ENCODE measurements around the gene VEPH1.
"Not testable (repeated sequence)": the region's sequence is repeated elsewhere in the genome, so short reads cannot be mapped to it uniquely, and the experiment has no call there.

Gene VEPH1

GRCh38 chr3:157335233-157336076, 167.8 kb downstream of the VEPH1 start:
- no peak for DNase-seq

- no peak for DNase-seq
Measured at GRCh38 chr3:157333551-157333991, 169.6 kb downstream of the VEPH1 start.

- DNase-seq: no peak
Measured at GRCh38 chr3:157330206-157330605, 173.0 kb downstream of the VEPH1 start.

GRCh38 chr3:157329551-157329950, 173.7 kb downstream of the VEPH1 start:
- DNase-seq: no peak

- DNase-seq: no peak
Measured at GRCh38 chr3:157327837-157328236, 175.4 kb downstream of the VEPH1 start.

GRCh38 chr3:157327018-157327417, 176.2 kb downstream of the VEPH1 start:
- no peak for DNase-seq

- not testable (repeated sequence) for DNase-seq
Measured at GRCh38 chr3:157324869-157325268, 178.3 kb downstream of the VEPH1 start.

- no peak for DNase-seq
Measured at GRCh38 chr3:157323360-157323759, 179.9 kb downstream of the VEPH1 start.

- no peak for DNase-seq
Measured at GRCh38 chr3:157319672-157320071, 183.5 kb downstream of the VEPH1 start.

GRCh38 chr3:157318639-157319288, 184.5 kb downstream of the VEPH1 start:
- no peak for DNase-seq

- no peak for DNase-seq
Measured at GRCh38 chr3:157317895-157318294, 185.3 kb downstream of the VEPH1 start.

- DNase-seq: no peak
Measured at GRCh38 chr3:157313186-157313585, 190.0 kb downstream of the VEPH1 start.

- DNase-seq: no peak
Measured at GRCh38 chr3:157312376-157312745, 190.9 kb downstream of the VEPH1 start.

- no peak for DNase-seq
Measured at GRCh38 chr3:157311633-157312375, 191.4 kb downstream of the VEPH1 start.

GRCh38 chr3:157310329-157311052, 192.7 kb downstream of the VEPH1 start:
- DNase-seq: no peak

- no peak for DNase-seq
Measured at GRCh38 chr3:157306502-157306901, 196.7 kb downstream of the VEPH1 start.

- no peak for DNase-seq
Measured at GRCh38 chr3:157305392-157305791, 197.8 kb downstream of the VEPH1 start.

- DNase-seq: no peak
Measured at GRCh38 chr3:157301755-157302154, 201.5 kb downstream of the VEPH1 start.

- no peak for DNase-seq
Measured at GRCh38 chr3:157300981-157301663, 202.1 kb downstream of the VEPH1 start.

GRCh38 chr3:157300094-157300493, 203.1 kb downstream of the VEPH1 start:
- no peak for DNase-seq

GRCh38 chr3:157297328-157297915, 205.8 kb downstream of the VEPH1 start:
- DNase-seq: no peak

GRCh38 chr3:157294953-157295352, 208.3 kb downstream of the VEPH1 start:
- no peak for DNase-seq
